ENCODE data around the gene RPS8.

GRCh38 chr1:44786138-44786840 is 10.9 kb downstream of the RPS8 start:
- TF ChIP-seq POLR2A (IDR thresholded peaks at IDR 0.05; ENCODE audit: borderline replicate concordance, extremely low read depth, insufficient read depth, insufficient read length), result no peak
- TF ChIP-seq, protein P1, sequence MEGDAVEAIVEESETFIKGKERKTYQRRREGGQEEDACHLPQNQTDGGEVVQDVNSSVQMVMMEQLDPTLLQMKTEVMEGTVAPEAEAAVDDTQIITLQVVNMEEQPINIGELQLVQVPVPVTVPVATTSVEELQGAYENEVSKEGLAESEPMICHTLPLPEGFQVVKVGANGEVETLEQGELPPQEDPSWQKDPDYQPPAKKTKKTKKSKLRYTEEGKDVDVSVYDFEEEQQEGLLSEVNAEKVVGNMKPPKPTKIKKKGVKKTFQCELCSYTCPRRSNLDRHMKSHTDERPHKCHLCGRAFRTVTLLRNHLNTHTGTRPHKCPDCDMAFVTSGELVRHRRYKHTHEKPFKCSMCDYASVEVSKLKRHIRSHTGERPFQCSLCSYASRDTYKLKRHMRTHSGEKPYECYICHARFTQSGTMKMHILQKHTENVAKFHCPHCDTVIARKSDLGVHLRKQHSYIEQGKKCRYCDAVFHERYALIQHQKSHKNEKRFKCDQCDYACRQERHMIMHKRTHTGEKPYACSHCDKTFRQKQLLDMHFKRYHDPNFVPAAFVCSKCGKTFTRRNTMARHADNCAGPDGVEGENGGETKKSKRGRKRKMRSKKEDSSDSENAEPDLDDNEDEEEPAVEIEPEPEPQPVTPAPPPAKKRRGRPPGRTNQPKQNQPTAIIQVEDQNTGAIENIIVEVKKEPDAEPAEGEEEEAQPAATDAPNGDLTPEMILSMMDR (IDR thresholded peaks at IDR 0.05 in 2 of 3, conservative IDR thresholded peaks at IDR 0.05 in 1 of 3; ENCODE audit: borderline replicate concordance in 1 of 3, insufficient read depth in 1 of 3, low read depth in 2 of 3, low read length in 2 of 3), result peak; percentile 80 to 99 (median 99)
- TF ChIP-seq SIN3A (IDR thresholded peaks at IDR 0.05; ENCODE audit: low read depth), result no peak
- TF ChIP-seq CEBPB (IDR thresholded peaks at IDR 0.05; ENCODE audit: low read depth), result no peak
- no peak for TF ChIP-seq EZH2 (IDR thresholded peaks at IDR 0.05)
- TF ChIP-seq JUND (IDR thresholded peaks at IDR 0.05), result no peak
- no peak for TF ChIP-seq YY1 (IDR thresholded peaks at IDR 0.05; ENCODE audit: extremely low read depth, insufficient replicate concordance, low read depth, low read length)
- peak; percentile 52; the same call in 1 of the 2 replicates for TF ChIP-seq POLR2AphosphoS5 (IDR thresholded peaks at IDR 0.05; ENCODE audit: low read depth, low read length)
- TF ChIP-seq, protein P2, sequence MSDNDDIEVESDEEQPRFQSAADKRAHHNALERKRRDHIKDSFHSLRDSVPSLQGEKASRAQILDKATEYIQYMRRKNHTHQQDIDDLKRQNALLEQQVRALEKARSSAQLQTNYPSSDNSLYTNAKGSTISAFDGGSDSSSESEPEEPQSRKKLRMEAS (IDR thresholded peaks at IDR 0.05), result peak; percentile 97
- TF ChIP-seq ATF3 (IDR thresholded peaks at IDR 0.05), result no peak
- peak; percentile 93 for TF ChIP-seq RAD21 (IDR thresholded peaks at IDR 0.05; ENCODE audit: low read depth)
- TF ChIP-seq ZFX (IDR thresholded peaks at IDR 0.05), result no peak
- TF ChIP-seq CBX3 (IDR thresholded peaks at IDR 0.05; ENCODE audit: low read depth), result no peak
- no peak for TF ChIP-seq SP1 (IDR thresholded peaks at IDR 0.05; ENCODE audit: low read depth)

Measured in HCT116 (cell line).